Activated CD4-positive, alpha-beta T cell treated with anti-CD3 and anti-CD28 coated beads, Interleukin-2, Interleukin-4, amounts not matched to agents 100 ng/mL and 50 ng/mL, durations not matched to agents 16 hours and 8 hours (primary cell): ENCODE results near the gene ZNF346.
"Not testable (repeated sequence)": the region's sequence is repeated elsewhere in the genome, so short reads cannot be mapped to it uniquely, and the experiment has no call there.

Experiments
- DNase-seq: peaks from one replicate; pipeline ENCODE4 v3.0.0-alpha.2; 2020; ENCODE audit warnings: low spot score

ZNF346 gene

GRCh38 chr5:177008716-177009115 lies 13.8 kb upstream of the ZNF346 start:
- DNase-seq: no peak

- DNase-seq: no peak
Observed at GRCh38 chr5:177010153-177010552, 12.3 kb upstream of the ZNF346 start.

DNA sequence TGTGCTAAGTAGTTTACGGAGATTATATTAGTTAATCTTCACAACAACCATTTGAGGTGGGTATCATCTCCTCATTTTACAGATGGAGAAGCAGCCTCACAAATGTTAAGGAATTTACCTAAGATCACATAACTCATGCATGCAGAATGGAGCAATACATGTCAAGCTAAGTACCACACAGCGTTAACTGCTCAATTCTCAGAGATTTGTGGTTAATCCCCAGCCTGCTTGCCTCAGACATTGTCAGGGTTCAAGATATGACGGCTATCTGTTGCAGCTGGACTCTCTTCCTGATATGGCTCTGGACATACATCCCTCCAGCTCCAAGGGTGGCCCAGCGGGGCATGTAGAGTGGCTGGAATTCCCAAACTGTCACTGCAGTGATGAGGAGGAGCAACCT lies 7.3 kb upstream of the ZNF346 start:
- no peak for DNase-seq

GRCh38 chr5:177018341-177018740 lies 4.2 kb upstream of the ZNF346 start:
- DNase-seq: no peak

DNA sequence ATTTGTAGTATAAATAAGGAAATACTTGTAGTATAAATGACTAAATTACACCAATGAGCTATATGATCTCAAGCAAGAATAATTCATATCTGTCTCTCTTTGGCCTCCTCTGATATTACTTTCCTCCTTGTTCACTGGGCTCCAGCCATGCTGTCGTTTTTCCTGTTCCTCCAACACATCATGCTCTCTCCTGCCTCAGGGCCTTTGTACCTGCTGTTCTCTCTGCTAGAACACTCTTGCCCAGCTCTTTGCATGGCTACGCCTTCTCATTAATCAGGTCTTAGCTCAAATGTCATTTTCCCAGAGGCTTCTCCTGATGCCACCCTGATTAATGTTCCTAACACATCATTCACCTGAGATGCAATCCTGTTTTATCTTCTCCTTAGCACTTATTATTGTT lies 2.5 kb upstream of the ZNF346 start:
- no peak for DNase-seq

DNA sequence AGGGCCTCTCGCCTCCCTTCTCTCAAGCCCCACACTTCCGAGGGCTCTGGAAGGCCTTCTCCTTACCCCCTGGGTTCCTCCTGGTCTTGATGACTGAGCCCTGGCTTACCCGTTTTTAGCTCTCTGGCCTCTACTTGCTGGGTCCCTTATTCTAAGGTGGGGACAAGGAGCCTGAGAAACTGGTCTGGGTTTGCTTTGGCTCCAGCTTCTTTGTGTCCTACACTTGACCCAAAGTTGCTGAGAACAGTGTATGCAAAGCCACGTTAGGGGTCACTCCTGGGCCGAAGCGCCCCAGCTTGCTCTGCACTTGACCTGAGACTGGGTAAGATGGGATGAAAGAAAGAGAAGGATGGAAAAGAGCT lies 788 bp downstream of the ZNF346 start:
- DNase-seq: no peak

GRCh38 chr5:177024559-177024958 lies 2.1 kb downstream of the ZNF346 start:
- no peak for DNase-seq

DNA sequence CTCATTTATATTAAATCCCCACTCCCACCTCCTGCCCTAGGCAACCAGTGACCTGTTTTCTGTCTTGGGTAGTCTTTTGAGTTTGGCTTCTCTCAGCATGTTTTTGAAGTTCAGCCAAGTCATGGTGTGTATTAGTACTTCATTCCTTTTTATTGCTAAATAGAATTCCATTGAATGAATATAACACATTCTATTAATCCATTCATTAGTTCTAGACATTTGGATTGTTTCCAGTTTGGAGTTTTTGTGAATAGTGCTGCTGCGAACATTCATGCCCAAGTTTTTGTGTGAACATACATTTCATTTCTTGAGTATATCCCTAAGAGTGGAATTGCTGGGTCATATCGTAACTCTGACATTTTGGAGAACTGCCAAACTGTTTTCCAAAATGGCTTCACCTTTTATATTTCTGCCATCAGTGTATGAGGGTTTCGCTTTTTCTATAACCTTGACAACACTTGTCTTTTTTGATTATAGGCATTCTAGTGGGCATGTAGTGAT lies 2.7 kb downstream of the ZNF346 start:
- no peak for DNase-seq

GRCh38 chr5:177027665-177028064 lies 5.2 kb downstream of the ZNF346 start:
- DNase-seq: no peak

DNA sequence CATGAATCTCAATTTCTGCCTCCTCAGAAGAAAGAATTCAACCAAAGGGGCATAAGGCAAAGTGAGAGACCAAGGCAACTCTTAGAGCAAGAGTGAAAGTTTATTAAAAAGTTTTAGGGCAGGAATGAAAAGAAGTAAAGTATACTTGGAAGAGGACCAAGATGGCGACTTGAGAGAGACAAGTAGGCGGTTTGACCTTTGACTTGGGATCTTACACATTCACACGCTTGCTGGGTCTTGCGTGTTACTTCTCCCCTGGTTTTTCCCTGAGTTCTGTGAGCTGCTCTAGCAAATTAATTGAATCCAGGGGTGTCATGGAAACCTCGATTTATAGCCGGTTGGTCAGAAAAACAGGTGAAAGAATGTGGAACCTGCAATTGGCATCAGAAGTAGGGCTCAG lies 7.0 kb downstream of the ZNF346 start:
- DNase-seq: no peak

- DNase-seq: no peak
Observed at GRCh38 chr5:177035976-177036375, 13.5 kb downstream of the ZNF346 start.

DNA sequence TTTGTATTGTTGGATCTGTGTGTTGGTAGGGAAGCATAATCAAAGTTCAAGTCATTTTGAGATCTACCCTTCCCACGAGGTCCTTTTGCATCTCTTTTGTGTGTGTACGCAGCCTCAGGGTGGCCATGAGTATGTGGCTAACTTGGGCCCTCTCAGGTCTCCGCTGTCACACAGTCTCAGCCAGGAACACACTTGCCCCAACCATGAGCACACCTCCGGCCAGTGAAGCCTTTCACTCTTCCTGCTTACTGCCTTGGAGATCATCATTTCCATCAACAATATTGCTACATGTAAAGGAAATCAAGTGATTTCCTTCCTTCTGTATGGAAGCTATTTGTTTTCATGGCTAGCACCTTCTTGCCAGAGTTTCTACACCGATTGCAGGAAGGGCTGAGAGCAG lies 13.9 kb downstream of the ZNF346 start:
- DNase-seq: no peak

GRCh38 chr5:177036921-177037320 lies 14.4 kb downstream of the ZNF346 start:
- DNase-seq: no peak

GRCh38 chr5:177040814-177041420 lies 18.4 kb downstream of the ZNF346 start:
- no peak for DNase-seq

DNA sequence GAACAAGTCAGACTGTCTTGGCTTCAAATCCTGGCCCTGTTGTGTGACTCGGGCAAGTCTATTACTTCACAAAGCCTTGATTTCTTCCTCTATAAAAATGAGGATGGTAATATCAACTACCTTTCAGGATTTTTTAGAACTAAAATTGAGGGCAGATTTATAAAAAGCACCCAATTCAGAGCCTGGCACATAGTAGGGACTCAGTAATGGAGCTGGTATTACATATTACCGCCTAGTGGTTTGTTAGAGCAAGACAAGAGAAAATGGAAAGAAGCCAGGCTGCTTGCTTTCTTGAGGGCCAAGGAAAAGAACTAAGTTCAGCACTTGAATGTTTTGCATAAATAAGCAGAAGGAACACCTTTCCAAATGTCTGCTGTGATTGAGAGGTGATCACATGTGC lies 19.4 kb downstream of the ZNF346 start:
- no peak for DNase-seq

GRCh38 chr5:177043114-177043513 lies 20.6 kb downstream of the ZNF346 start:
- no peak for DNase-seq

GRCh38 chr5:177043958-177044357 lies 21.5 kb downstream of the ZNF346 start:
- DNase-seq: no peak

DNA sequence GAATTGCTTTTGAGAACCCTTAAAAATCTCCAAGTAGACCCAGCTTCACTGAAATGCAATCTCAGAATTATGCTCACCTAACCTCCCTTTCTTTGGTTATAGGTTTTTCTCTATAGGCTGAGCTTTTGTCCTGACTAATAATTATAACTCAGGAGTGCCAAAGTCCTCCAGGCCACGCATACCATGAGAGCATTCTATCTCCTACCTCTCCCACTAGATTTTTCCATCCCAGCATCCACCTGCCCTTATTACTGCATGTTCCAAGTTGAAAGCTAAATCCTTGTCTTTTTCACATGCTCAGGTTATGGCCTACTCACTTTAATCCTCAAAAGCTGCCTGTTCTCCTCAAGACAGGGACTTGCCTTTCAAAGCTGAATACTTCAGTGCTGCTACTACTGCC lies 22.1 kb downstream of the ZNF346 start:
- no peak for DNase-seq

DNA sequence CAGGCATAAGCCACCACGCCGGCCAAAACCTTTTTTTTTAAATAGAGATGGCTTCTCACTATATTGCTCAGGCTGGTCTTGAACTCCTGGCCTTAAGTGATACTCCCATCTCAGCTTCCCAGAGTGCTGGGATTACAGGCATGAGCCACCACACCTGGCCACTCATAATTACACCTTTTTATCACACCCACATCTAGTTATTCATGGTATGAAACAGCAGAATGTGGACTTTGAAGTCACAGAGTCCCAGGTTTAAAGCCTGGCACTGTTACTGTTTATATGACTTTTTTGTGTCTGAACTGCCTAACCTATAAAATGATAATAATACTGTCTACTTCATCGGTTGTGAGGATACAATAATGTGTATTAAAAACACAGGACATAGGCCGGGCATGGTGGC lies 23.1 kb downstream of the ZNF346 start:
- DNase-seq: no peak

- DNase-seq: not testable (repeated sequence)
Observed at GRCh38 chr5:177048531-177048930, 26.0 kb downstream of the ZNF346 start.

GRCh38 chr5:177049285-177049684 lies 26.8 kb downstream of the ZNF346 start:
- DNase-seq: no peak

- no peak for DNase-seq
Observed at GRCh38 chr5:177064500-177065277, 42.2 kb downstream of the ZNF346 start.

DNA sequence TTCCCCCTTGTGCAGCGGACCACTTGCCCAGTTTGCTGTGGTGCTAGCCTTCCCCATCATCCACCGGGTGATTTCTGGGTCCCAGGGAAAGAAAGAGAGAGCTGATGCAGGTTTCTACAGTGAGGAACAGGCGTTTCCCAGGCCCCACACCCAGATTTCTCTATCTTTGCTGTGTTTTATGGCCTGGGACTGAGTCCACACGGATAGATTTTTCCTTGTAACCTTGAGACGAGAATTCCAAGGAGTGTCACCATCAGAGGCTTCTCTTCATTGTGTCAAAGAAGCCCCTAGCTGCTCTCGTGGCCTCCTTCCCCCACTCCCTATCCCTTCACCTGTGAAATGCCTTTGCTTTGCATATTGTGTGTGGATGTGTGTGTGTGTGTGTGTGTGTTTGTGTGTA lies 43.0 kb downstream of the ZNF346 start:
- no peak for DNase-seq

GRCh38 chr5:177066224-177066623 lies 43.7 kb downstream of the ZNF346 start:
- no peak for DNase-seq
